ENCODE results near the gene DNER. TPM values are rescaled to one million over a fixed set of nuclear protein-coding genes. Genes with fewer than 3 reads are reported as not detected.

Gene DNER
- total RNA-seq, 1 experiment from 2014 or later = 2.9 TPM

GRCh38 chr2:229653531-229653930, 60.8 kb downstream of the DNER start:
- Histone ChIP-seq H2AFZ (ENCODE audit: low read depth, low read length, poor library complexity, severe bottlenecking) (no peak overlapping the region), H4K20me1 (ENCODE audit: insufficient read depth) (no peaks in the 10 kb centered on the region), H3K9me3 (ENCODE audit: control insufficient read depth in 1 of 2, insufficient read depth in 1 of 2, low read depth in 1 of 2, low read length in 2 of 2) (no peaks in the 10 kb centered on the region), H3K36me3 (ENCODE audit: control insufficient read depth in 1 of 2, insufficient read depth in 2 of 2, low read length in 2 of 2) (no peaks in the 10 kb centered on the region), H3K9me2 (ENCODE audit: insufficient read depth) (no peaks in the 10 kb centered on the region), H3K27ac (ENCODE audit: low read depth, low read length) (no peak overlapping the region), H3K4me3 (replicated peaks in 1 of 2; ENCODE audit: low read depth in 1 of 2, low read length in 2 of 2) (no peak overlapping the region), H3K27me3 (ENCODE audit: insufficient read depth, low read length) (peaks cover 7% of the 10 kb centered on the region; the same call in 1 of the 2 replicates), H3K4me1 (ENCODE audit: control insufficient read depth in 1 of 2, insufficient read depth in 2 of 2, low read length in 2 of 2) (no peaks in the 10 kb centered on the region), H3K4me2 (ENCODE audit: low read length) (no peak overlapping the region), H3K79me2 (ENCODE audit: insufficient read depth, low read length) (no peaks in the 10 kb centered on the region), H3K9ac (ENCODE audit: low read length) (no peak overlapping the region)
- ChIA-PET POLR2A (no interaction called here), CTCF (no interaction called here), RAD21 (ENCODE audit: low non-redundant PET in 1 of 2, low total read pairs in 2 of 2, uncharacterized antibody in 2 of 2, unreplicated experiment in 2 of 2) (no interaction called here)
- TF ChIP-seq SP1 (IDR thresholded peaks at IDR 0.05; ENCODE audit: low read depth) = no peak
- no peak for TF ChIP-seq POLR2AphosphoS5 (IDR thresholded peaks at IDR 0.05; ENCODE audit: low read depth, low read length)
- TF ChIP-seq RAD21 (IDR thresholded peaks at IDR 0.05; ENCODE audit: low read depth) = no peak
- no peak for TF ChIP-seq JUND (IDR thresholded peaks at IDR 0.05)
- no peak for TF ChIP-seq EZH2 (IDR thresholded peaks at IDR 0.05)
- TF ChIP-seq, protein P1, sequence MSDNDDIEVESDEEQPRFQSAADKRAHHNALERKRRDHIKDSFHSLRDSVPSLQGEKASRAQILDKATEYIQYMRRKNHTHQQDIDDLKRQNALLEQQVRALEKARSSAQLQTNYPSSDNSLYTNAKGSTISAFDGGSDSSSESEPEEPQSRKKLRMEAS (IDR thresholded peaks at IDR 0.05) = no peak
- no peak for TF ChIP-seq CEBPB (IDR thresholded peaks at IDR 0.05; ENCODE audit: low read depth)
- TF ChIP-seq EZH2phosphoT487 (IDR thresholded peaks at IDR 0.05; ENCODE audit: borderline replicate concordance) = no peak
- TF ChIP-seq ELF1 (IDR thresholded peaks at IDR 0.05; ENCODE audit: borderline replicate concordance, low read depth) = no peak
- no peak for TF ChIP-seq ZNF274 (IDR thresholded peaks at IDR 0.05; ENCODE audit: low read depth, low read length)
- no peak for TF ChIP-seq CTCF (IDR thresholded peaks at IDR 0.05 in 2 of 3, conservative IDR thresholded peaks at IDR 0.05 in 1 of 3; ENCODE audit: borderline replicate concordance in 1 of 3, insufficient read depth in 1 of 3, low read depth in 2 of 3, low read length in 2 of 3)
- no peak for TF ChIP-seq REST (IDR thresholded peaks at IDR 0.05; ENCODE audit: low read depth)
- TF ChIP-seq POLR2A (IDR thresholded peaks at IDR 0.05; ENCODE audit: borderline replicate concordance, extremely low read depth, insufficient read depth, insufficient read length) = no peak
- TF ChIP-seq YY1 (IDR thresholded peaks at IDR 0.05; ENCODE audit: extremely low read depth, insufficient replicate concordance, low read depth, low read length) = no peak
- TF ChIP-seq SIN3A (IDR thresholded peaks at IDR 0.05; ENCODE audit: low read depth) = no peak
- no peak for TF ChIP-seq SRF (IDR thresholded peaks at IDR 0.05; ENCODE audit: low read depth)
- intact Hi-C loops (cut with micrococcal nuclease) = no loop called here
- DNase-seq (ENCODE audit: low read depth, low spot score) = no peak
- no TSS peak for BruUV-seq (replicated peaks)
- no peak for ATAC-seq

All from HCT116 (cell line).